ENCODE results near the gene TTC33. TPM values are rescaled to one million over a fixed set of nuclear protein-coding genes. Genes with fewer than 3 reads are reported as not detected.

Gene TTC33
- total and polyA plus RNA-seq, 2 donors (not counting 1 experiment from before 2014, with no cell fraction given) = 2.1 to 15.8 TPM

DNA sequence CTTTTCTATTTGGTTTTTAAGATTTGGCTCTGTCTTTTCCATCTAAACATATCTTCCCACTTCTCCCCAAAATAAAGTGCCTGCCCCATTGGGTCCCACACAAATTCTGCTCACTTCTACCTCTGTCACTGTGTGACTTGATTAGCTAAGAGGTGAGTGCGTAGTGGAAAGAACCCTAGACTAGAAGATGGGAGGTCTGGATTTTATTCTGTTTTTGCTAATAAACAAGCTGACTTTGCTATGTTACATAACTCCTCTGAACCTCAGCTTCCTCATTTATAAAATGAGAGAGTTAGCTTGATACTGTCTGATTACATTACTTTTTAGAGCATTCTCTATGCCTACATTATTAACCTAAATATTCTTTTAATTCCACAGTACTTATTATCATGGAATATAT lies 127.4 kb downstream of the TTC33 start:
- Histone ChIP-seq H3K27me3 (replicated peaks in 1 of 4; ENCODE audit: control extremely low read depth in 1 of 4, control insufficient read depth in 3 of 4, insufficient read depth in 4 of 4, low read length in 3 of 4) (no peaks in the 10 kb centered on the region), H3K9me3 (ENCODE audit: control extremely low read depth in 1 of 3, control insufficient read depth in 2 of 3, insufficient read depth in 1 of 3, low read length in 2 of 3) (no peaks in the 10 kb centered on the region), H3K79me2 (ENCODE audit: control insufficient read depth, insufficient read depth, low read length) (no peaks in the 10 kb centered on the region), H3K9ac (ENCODE audit: low read length) (no peak overlapping the region), H3K4me1 (ENCODE audit: control insufficient read depth in 2 of 2, insufficient read depth in 2 of 2, low read length in 2 of 2) (peaks cover 5 to 11% of the 10 kb centered on the region in 2 donors), H4K20me1 (ENCODE audit: control insufficient read depth, insufficient read depth, low read length, poor library complexity, severe bottlenecking) (no peaks in the 10 kb centered on the region), H2AFZ (ENCODE audit: insufficient read depth, low read depth, low read length, poor library complexity, severe bottlenecking) (peak overlapping the region; percentile 2), H3K27ac (ENCODE audit: low read length in 2 of 2) (no peak overlapping the region), H3K36me3 (replicated peaks in 1 of 2; ENCODE audit: control extremely low read depth in 1 of 2, control insufficient read depth in 1 of 2, extremely low read depth in 1 of 2, insufficient read depth in 2 of 2, low read length in 1 of 2) (no peaks in the 10 kb centered on the region), H3K4me2 (replicated peaks; ENCODE audit: low read depth, low read length, poor library complexity, severe bottlenecking) (peak overlapping the region; percentile 11), H3K4me3 (ENCODE audit: control extremely low read depth in 1 of 5, extremely low read depth in 1 of 5, insufficient read depth in 1 of 5, low read depth in 2 of 5, low read length in 4 of 5) (no peak overlapping the region)
- CTCF ChIA-PET = interaction anchor here (1.0 kb wide), 1 partner anchor 59 kb away, joined by 3 read pairs; no protein-coding TSS in a partner anchor
- Mint-ChIP-seq H3K9me3 (ENCODE audit: insufficient read depth) (no peaks in the 10 kb centered on the region), H3K27me3 (no peaks in the 10 kb centered on the region), H3K4me1 (peaks cover 21% of the 10 kb centered on the region), H3K27ac (peak overlapping the region; percentile 51), H3K4me3 (no peak overlapping the region)
- intact Hi-C loops (cut with micrococcal nuclease) = no loop called here
- WGBS (ENCODE audit: insufficient coverage) = no CpG with 5 or more reads among the region's 1 CpG
- POLR2A ChIA-PET = no interaction called here
- DNase-seq (peak; percentile 31), ATAC-seq (ENCODE audit: low read depth) (peak; percentile 78)
- no peak for TF ChIP-seq EZH2 (IDR thresholded peaks at IDR 0.05; ENCODE audit: borderline replicate concordance, insufficient read depth, low read depth, low read length, poor library complexity, severe bottlenecking)
- TF ChIP-seq, protein P1, sequence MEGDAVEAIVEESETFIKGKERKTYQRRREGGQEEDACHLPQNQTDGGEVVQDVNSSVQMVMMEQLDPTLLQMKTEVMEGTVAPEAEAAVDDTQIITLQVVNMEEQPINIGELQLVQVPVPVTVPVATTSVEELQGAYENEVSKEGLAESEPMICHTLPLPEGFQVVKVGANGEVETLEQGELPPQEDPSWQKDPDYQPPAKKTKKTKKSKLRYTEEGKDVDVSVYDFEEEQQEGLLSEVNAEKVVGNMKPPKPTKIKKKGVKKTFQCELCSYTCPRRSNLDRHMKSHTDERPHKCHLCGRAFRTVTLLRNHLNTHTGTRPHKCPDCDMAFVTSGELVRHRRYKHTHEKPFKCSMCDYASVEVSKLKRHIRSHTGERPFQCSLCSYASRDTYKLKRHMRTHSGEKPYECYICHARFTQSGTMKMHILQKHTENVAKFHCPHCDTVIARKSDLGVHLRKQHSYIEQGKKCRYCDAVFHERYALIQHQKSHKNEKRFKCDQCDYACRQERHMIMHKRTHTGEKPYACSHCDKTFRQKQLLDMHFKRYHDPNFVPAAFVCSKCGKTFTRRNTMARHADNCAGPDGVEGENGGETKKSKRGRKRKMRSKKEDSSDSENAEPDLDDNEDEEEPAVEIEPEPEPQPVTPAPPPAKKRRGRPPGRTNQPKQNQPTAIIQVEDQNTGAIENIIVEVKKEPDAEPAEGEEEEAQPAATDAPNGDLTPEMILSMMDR (IDR thresholded peaks at IDR 0.05) = no peak

DNA sequence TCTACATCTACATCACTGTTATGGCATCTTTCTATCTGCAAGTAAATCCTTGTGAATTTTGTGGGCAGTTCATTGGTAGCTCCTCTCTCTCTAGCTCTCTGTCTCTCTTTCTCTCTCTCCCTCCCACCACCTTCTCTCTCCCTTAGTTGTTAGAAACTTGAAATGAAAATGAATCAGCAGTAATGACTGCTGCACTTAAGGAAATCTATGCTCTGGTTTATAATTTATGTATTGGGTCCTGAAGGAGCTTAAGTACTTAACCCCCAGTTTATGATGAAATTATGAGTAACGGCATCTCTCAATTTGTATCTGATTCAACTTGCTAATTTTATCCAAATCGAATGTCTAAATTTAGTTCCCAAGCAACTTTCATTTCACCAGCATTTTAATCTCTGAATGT lies 128.1 kb downstream of the TTC33 start:
- intact Hi-C loops (cut with micrococcal nuclease) = no loop called here
- TF ChIP-seq EZH2 (IDR thresholded peaks at IDR 0.05; ENCODE audit: borderline replicate concordance, insufficient read depth, low read depth, low read length, poor library complexity, severe bottlenecking) = no peak
- TF ChIP-seq, protein P1 (IDR thresholded peaks at IDR 0.05) = no peak
- no peaks in the 10 kb centered on the region for H3K36me3 ChIP-seq (replicated peaks in 1 of 2; ENCODE audit: control extremely low read depth in 1 of 2, control insufficient read depth in 1 of 2, extremely low read depth in 1 of 2, insufficient read depth in 2 of 2, low read length in 1 of 2)
- ChIA-PET CTCF (interaction anchor here (0.9 to 1.3 kb wide), 4 partner anchors 13 to 679 kb away, joined by 3 read pairs; no protein-coding TSS in a partner anchor), POLR2A (no interaction called here)
- H3K4me3 ChIP-seq (ENCODE audit: control extremely low read depth in 1 of 5, extremely low read depth in 1 of 5, insufficient read depth in 1 of 5, low read depth in 2 of 5, low read length in 4 of 5) = no peak overlapping the region
- no peaks in the 10 kb centered on the region for H3K79me2 ChIP-seq (ENCODE audit: control insufficient read depth, insufficient read depth, low read length)
- H3K27ac ChIP-seq (ENCODE audit: low read length in 2 of 2) = no peak overlapping the region
- DNase-seq (no peak), ATAC-seq (ENCODE audit: low read depth) (no peak)
- H3K27me3 ChIP-seq (replicated peaks in 1 of 4; ENCODE audit: control extremely low read depth in 1 of 4, control insufficient read depth in 3 of 4, insufficient read depth in 4 of 4, low read length in 3 of 4) = no peaks in the 10 kb centered on the region
- H3K4me2 ChIP-seq (replicated peaks; ENCODE audit: low read depth, low read length, poor library complexity, severe bottlenecking) = peak overlapping the region; percentile 11
- Mint-ChIP-seq H3K4me3 (no peak overlapping the region), H3K27me3 (no peaks in the 10 kb centered on the region), H3K4me1 (peaks cover 21% of the 10 kb centered on the region), H3K9me3 (ENCODE audit: insufficient read depth) (no peaks in the 10 kb centered on the region), H3K27ac (no peak overlapping the region)
- H3K9me3 ChIP-seq (ENCODE audit: control extremely low read depth in 1 of 3, control insufficient read depth in 2 of 3, insufficient read depth in 1 of 3, low read length in 2 of 3) = no peaks in the 10 kb centered on the region
- no peaks in the 10 kb centered on the region for H4K20me1 ChIP-seq (ENCODE audit: control insufficient read depth, insufficient read depth, low read length, poor library complexity, severe bottlenecking)
- H3K4me1 ChIP-seq (ENCODE audit: control insufficient read depth in 2 of 2, insufficient read depth in 2 of 2, low read length in 2 of 2) = peaks cover 5 to 11% of the 10 kb centered on the region in 2 donors
- H3K9ac ChIP-seq (ENCODE audit: low read length) = no peak overlapping the region
- WGBS (ENCODE audit: insufficient coverage) = no CpG with 5 or more reads among the region's 2 CpGs
- no peak overlapping the region for H2AFZ ChIP-seq (ENCODE audit: insufficient read depth, low read depth, low read length, poor library complexity, severe bottlenecking)
